Measurements from ENCODE around the gene RAB5B.
A peak's percentile ranks its signal among the peaks of the same experiment; 100 is the strongest.

Gene RAB5B

DNA sequence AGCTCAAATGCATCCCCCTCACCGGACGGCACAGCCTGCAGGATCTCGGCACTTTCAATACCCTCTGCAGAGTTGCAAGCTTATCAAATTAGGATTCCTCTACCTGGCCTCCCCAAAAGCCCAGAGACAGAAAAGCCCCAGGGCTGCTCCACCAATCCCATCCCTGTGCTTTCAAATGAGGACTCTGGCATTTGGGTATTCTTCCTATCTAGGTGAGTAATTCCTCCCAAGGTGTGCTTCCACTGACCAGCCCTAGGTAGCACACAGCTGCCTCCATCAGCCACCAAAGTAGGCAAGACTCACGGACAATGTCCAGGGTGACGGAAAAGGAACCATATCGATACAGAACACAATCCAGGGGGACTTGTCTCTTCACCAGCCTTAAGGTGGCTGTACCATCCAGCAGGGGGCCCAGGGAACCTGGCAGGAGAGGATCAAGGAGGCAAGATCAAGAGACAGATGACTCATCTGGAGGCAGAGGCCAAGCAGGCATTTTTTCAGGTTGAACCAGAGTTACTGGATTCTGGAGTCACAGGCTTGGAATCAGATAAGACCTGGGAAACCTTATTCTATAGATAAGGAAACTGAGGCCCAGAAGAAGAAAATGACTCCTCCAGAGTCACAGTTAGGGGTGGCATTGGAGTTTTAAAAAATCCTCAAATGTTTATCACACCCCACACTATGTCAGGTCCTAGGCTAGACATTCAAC lies 17.9 kb upstream of the RAB5B start:
- H3K36me3 ChIP-seq (ENCODE audit: control insufficient read depth, insufficient read depth, low read length), result peaks cover 10% of the 10 kb centered on the region
- H3K9ac ChIP-seq (ENCODE audit: low read length), result no peak overlapping the region
- no peaks in the 10 kb centered on the region for H3K27me3 ChIP-seq (ENCODE audit: control insufficient read depth, insufficient read depth, low read length)
- H3K27ac ChIP-seq (ENCODE audit: low read depth, low read length), result no peak overlapping the region
- no peak overlapping the region for H3K4me3 ChIP-seq (ENCODE audit: low read length)
- no peaks in the 10 kb centered on the region for H3K4me1 ChIP-seq (ENCODE audit: control insufficient read depth, insufficient read depth, low read length)

DNA sequence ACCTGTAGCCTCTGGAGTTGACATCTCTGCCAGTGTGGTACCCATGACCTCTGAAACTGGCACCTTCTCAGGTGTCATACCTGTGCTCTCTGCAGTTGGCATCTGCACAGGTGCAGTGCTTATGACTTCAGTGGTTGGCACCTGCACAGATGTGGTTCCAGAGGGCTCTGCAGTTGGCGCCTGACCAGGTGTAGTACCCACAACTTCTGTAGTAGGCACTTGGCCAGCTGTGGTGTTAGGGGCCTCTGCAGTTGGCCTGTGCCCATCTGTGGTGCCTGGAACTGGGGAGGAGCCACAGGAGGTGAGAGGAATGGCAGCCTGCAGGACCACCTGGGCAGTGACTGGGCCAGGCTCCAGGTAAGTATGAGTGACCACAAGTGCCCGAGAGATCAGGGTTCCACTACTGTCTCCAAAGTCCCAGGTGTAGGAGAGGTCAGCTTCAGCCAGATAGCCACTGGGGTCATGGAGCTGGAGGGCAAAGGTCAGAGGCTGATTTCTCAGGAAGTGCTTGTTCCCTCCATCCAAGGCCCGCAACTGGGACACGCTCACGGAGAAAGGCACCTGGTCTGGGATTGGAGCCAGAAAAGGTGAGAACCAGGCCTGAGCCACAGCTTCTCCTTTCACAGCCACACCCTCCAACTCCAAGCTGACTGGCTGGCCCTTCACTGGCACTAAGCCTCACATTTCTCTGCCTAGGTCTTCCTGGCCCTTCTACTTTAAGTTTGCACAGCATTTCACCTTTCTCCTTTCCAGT lies 16.6 kb upstream of the RAB5B start:
- Histone ChIP-seq H3K9ac (ENCODE audit: low read length) (no peak overlapping the region), H3K27me3 (ENCODE audit: control insufficient read depth, insufficient read depth, low read length) (no peaks in the 10 kb centered on the region), H3K4me3 (ENCODE audit: low read length) (no peak overlapping the region), H3K36me3 (ENCODE audit: control insufficient read depth, insufficient read depth, low read length) (no peaks in the 10 kb centered on the region), H3K27ac (ENCODE audit: low read depth, low read length) (no peak overlapping the region), H3K4me1 (ENCODE audit: control insufficient read depth, insufficient read depth, low read length) (no peaks in the 10 kb centered on the region)

DNA sequence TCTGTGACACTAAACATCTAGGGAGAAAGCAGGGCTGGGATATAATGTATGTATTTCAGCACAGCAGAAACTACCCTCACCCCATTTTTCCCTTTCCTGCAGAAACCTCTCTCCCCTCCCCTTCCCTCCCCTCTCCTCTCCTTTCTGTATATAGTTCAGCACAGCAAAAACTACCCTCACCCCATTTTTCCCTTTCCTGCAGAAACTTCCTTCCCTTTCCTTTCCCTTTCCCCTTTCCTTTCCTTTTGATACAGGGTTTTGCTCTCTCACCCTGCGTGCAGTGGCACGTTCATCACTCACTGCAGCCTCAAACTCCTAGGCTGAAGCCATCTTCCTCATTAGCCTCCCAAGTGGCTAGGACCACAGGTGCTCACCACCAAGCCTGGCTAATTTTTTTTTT lies 10.1 kb upstream of the RAB5B start:
- Histone ChIP-seq H3K27me3 (ENCODE audit: control insufficient read depth, insufficient read depth, low read length) (no peaks in the 10 kb centered on the region), H3K27ac (ENCODE audit: low read depth, low read length) (no peak overlapping the region), H3K4me3 (ENCODE audit: low read length) (no peak overlapping the region), H3K4me1 (ENCODE audit: control insufficient read depth, insufficient read depth, low read length) (peaks cover 5% of the 10 kb centered on the region), H3K36me3 (ENCODE audit: control insufficient read depth, insufficient read depth, low read length) (no peaks in the 10 kb centered on the region), H3K9ac (ENCODE audit: low read length) (no peak overlapping the region)

DNA sequence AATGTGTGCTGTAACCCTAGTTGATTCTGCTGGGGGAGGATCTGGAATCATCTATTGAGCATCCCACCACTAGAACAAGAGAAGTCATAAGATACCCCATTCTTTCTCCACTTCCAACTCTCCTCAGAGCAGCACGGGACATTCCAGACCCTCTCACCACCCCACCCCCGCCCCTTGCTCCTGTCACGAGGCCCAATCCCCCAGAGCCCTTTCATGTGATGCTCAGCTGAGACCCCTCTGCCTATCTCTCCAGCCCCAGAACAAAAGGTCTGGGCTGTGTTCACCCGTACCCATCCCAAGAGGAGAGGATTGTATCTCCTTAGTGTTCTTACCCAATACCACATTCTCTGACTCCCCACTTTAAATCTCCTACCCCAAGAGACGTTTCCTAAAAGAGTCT lies 8.6 kb upstream of the RAB5B start:
- H3K36me3 ChIP-seq (ENCODE audit: control insufficient read depth, insufficient read depth, low read length), result no peaks in the 10 kb centered on the region
- no peak overlapping the region for H3K4me3 ChIP-seq (ENCODE audit: low read length)
- no peak overlapping the region for H3K9ac ChIP-seq (ENCODE audit: low read length)
- H3K4me1 ChIP-seq (ENCODE audit: control insufficient read depth, insufficient read depth, low read length), result peaks cover 5% of the 10 kb centered on the region
- H3K27me3 ChIP-seq (ENCODE audit: control insufficient read depth, insufficient read depth, low read length), result no peaks in the 10 kb centered on the region
- no peak overlapping the region for H3K27ac ChIP-seq (ENCODE audit: low read depth, low read length)

DNA sequence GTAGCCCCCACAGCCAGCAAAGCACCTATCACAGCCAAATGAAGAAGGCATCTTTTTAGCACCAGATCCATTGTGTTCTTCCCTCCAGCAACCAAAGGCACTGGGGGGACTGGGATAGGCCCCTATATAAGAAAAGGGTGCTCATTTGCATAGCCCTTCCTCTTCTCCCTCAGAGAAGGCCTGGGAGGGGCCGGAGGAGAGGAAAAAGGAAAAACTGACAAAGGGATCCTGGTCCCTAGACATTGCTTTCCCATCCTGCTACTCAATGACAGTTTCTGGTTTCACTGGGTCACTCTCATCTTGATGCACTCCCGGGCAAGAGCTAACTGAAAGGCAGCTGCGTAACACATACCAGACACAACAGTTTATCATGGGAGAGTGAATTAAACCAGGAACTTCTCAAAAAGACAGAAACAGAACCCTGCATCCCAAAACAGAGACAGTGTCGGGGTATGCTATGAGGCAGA lies 7.9 kb upstream of the RAB5B start, which contains the start of gene PMEL:
PMEL (minus strand) TSS at position 102 of the 467 bp plus-strand sequence; CDS start at position 71, 31 bp downstream.
- peak within 1 kb of the TSS; percentile 72 for H3K27ac ChIP-seq (ENCODE audit: low read depth, low read length)
- H3K27me3 ChIP-seq (ENCODE audit: control insufficient read depth, insufficient read depth, low read length), result no peaks in the 10 kb centered on the region
- peak within 1 kb of the TSS; percentile 90 for H3K4me3 ChIP-seq (ENCODE audit: low read length)
- peak within 1 kb of the TSS; percentile 91 for H3K9ac ChIP-seq (ENCODE audit: low read length)
- no peaks in the 10 kb centered on the region for H3K36me3 ChIP-seq (ENCODE audit: control insufficient read depth, insufficient read depth, low read length)
- H3K4me1 ChIP-seq (ENCODE audit: control insufficient read depth, insufficient read depth, low read length), result peaks cover 5% of the 10 kb centered on the region

DNA sequence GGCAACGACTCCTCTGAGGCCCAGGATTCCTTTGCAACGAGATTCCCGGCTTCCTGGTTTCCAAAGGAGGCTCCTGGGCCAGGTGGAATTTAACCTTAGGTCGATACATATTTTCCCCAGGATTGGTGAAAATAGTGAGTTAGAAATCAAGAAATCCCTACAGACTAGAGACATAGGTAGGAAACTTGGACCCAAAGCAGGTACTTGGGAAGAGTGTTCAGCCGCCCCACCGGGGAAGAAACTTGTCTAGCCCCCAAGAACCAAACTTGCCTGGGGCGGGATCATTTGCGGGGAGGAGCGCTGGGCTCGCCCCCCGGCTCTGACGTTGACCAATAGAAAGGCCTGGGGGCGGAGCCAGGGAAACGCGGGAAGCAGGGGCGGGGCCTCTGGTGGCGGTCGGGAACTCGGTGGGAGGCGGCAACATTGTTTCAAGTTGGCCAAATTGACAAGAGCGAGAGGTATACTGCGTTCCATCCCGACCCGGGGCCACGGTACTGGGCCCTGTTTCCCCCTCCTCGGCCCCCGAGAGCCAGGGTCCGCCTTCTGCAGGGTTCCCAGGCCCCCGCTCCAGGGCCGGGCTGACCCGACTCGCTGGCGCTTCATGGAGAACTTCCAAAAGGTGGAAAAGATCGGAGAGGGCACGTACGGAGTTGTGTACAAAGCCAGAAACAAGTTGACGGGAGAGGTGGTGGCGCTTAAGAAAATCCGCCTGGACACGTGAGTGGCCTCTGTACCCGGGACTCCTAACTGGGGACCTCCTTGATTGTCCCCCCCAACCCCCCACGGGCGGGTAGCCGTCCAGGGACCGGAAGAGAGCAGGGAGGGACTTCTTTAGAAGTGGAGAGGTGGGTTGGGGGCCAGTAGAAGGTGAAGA lies 7.2 kb upstream of the RAB5B start, which contains the start of gene CDK2:
CDK2 (plus strand) TSS at position 423 of the 874 bp plus-strand sequence; CDS start at position 602, 179 bp downstream.
- Histone ChIP-seq H3K9ac (ENCODE audit: low read length) (peak within 1 kb of the TSS; percentile 91), H3K4me3 (ENCODE audit: low read length) (peak within 1 kb of the TSS; percentile 90), H3K27me3 (ENCODE audit: control insufficient read depth, insufficient read depth, low read length) (no peaks in the 10 kb centered on the region), H3K36me3 (ENCODE audit: control insufficient read depth, insufficient read depth, low read length) (no peaks in the 10 kb centered on the region), H3K4me1 (ENCODE audit: control insufficient read depth, insufficient read depth, low read length) (peaks cover 5% of the 10 kb centered on the region), H3K27ac (ENCODE audit: low read depth, low read length) (peak within 1 kb of the TSS; percentile 72)

DNA sequence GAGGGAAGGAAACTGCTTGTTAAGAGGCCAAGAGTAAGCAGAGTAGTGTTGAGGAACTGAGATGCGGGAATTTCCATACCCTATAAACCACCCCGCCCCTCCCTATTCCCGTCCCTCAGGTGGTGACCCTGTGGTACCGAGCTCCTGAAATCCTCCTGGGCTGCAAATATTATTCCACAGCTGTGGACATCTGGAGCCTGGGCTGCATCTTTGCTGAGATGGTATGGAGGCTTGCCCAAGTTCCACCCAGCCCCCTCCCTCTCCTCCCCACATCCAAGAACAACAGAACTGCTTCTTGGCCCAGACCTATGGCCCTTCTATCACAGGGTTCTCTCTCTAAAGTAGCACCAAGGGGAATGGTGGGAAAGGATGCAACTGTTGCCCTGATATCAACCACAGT lies 4.5 kb upstream of the RAB5B start:
- Histone ChIP-seq H3K9ac (ENCODE audit: low read length) (no peak overlapping the region), H3K4me3 (ENCODE audit: low read length) (no peak overlapping the region), H3K27me3 (ENCODE audit: control insufficient read depth, insufficient read depth, low read length) (no peaks in the 10 kb centered on the region), H3K4me1 (ENCODE audit: control insufficient read depth, insufficient read depth, low read length) (peaks cover 10% of the 10 kb centered on the region), H3K27ac (ENCODE audit: low read depth, low read length) (no peak overlapping the region), H3K36me3 (ENCODE audit: control insufficient read depth, insufficient read depth, low read length) (no peaks in the 10 kb centered on the region)

DNA sequence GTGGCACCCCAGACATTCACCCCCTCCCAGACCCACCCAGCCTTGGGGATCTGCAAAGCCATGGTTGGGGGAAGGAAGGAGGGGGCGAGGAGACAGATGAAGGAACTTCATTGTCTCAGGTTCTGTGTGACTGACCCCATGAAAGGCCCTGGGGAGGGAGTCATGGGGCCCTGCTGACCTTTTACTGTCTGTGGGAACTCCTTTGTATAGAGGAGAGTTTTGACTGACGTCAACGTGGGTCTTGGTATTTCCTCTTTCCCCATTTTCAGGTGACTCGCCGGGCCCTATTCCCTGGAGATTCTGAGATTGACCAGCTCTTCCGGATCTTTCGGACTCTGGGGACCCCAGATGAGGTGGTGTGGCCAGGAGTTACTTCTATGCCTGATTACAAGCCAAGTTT lies 3.1 kb upstream of the RAB5B start:
- no peak overlapping the region for H3K4me3 ChIP-seq (ENCODE audit: low read length)
- no peak overlapping the region for H3K9ac ChIP-seq (ENCODE audit: low read length)
- H3K4me1 ChIP-seq (ENCODE audit: control insufficient read depth, insufficient read depth, low read length), result peaks cover 16% of the 10 kb centered on the region
- no peaks in the 10 kb centered on the region for H3K27me3 ChIP-seq (ENCODE audit: control insufficient read depth, insufficient read depth, low read length)
- no peak overlapping the region for H3K27ac ChIP-seq (ENCODE audit: low read depth, low read length)
- H3K36me3 ChIP-seq (ENCODE audit: control insufficient read depth, insufficient read depth, low read length), result no peaks in the 10 kb centered on the region

DNA sequence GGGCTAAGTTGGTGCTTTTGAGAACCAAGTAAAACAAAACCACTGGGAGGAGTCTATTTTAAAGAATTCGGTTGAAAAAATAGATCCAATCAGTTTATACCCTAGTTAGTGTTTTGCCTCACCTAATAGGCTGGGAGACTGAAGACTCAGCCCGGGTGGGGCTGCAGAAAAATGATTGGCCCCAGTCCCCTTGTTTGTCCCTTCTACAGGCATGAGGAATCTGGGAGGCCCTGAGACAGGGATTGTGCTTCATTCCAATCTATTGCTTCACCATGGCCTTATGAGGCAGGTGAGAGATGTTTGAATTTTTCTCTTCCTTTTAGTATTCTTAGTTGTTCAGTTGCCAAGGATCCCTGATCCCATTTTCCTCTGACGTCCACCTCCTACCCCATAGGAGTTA lies 1.8 kb upstream of the RAB5B start:
- H3K4me3 ChIP-seq (ENCODE audit: low read length), result no peak overlapping the region

DNA sequence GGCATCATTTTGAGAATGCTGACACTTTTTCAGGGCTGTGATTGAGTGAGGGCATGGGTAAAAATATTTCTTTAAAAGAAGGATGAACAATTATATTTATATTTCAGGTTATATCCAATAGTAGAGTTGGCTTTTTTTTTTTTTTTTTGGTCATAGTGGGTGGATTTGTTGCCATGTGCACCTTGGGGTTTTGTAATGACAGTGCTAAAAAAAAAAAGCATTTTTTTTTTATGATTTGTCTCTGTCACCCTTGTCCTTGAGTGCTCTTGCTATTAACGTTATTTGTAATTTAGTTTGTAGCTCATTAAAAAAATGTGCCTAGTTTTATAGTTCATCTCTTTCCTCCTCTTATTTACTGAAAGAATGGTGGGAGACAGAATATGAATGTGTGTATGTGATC lies 1.4 kb upstream of the RAB5B start:
- Histone ChIP-seq H3K9ac (ENCODE audit: low read length) (no peak overlapping the region), H3K27me3 (ENCODE audit: control insufficient read depth, insufficient read depth, low read length) (no peaks in the 10 kb centered on the region), H3K4me1 (ENCODE audit: control insufficient read depth, insufficient read depth, low read length) (peaks cover 15% of the 10 kb centered on the region)

More for the DNA sequence above, 1.8 kb upstream of the RAB5B start:
- Histone ChIP-seq H3K27ac (ENCODE audit: low read depth, low read length) (peak overlapping the region; percentile 91), H3K27me3 (ENCODE audit: control insufficient read depth, insufficient read depth, low read length) (no peaks in the 10 kb centered on the region), H3K4me1 (ENCODE audit: control insufficient read depth, insufficient read depth, low read length) (peaks cover 19% of the 10 kb centered on the region), H3K9ac (ENCODE audit: low read length) (no peak overlapping the region), H3K36me3 (ENCODE audit: control insufficient read depth, insufficient read depth, low read length) (no peaks in the 10 kb centered on the region)

DNA sequence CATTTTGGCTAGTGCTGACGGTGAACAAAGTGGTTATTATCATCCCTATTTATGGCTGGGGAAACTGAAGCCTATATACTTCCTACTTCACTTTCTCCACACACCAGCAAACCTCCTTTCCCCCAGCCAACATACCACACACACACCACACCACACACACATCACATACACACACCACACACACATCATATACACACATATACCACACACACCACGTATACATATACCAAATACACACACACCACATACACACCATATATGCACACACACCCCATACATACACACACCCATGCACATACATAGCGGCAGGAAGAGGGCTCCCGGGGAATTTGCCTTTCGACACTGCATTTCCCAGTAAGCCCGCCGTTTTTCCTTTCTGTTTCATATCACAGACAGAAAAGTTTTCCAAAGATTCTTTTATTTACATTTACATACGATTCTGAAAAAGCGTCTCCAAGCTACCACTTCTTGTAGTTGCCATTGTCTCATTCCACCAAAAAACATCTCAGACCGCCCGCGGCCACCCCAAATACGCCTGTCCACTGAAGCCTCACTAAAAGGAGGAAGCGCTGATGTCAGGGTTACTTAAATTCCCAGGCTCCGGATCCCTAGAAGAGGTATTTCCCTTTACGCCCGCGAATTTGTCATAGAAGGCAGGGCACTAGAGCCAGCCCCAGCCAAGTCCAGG lies 823 bp upstream of the RAB5B start:
- peak overlapping the region; percentile 90 for H3K4me3 ChIP-seq (ENCODE audit: low read length)
- no peaks in the 10 kb centered on the region for H3K27me3 ChIP-seq (ENCODE audit: control insufficient read depth, insufficient read depth, low read length)
- no peaks in the 10 kb centered on the region for H3K36me3 ChIP-seq (ENCODE audit: control insufficient read depth, insufficient read depth, low read length)
- peak overlapping the region; percentile 91 for H3K27ac ChIP-seq (ENCODE audit: low read depth, low read length)
- H3K4me1 ChIP-seq (ENCODE audit: control insufficient read depth, insufficient read depth, low read length), result peaks cover 15% of the 10 kb centered on the region
- H3K9ac ChIP-seq (ENCODE audit: low read length), result peak overlapping the region; percentile 84

More for the DNA sequence above, 1.4 kb upstream of the RAB5B start:
- Histone ChIP-seq H3K36me3 (ENCODE audit: control insufficient read depth, insufficient read depth, low read length) (no peaks in the 10 kb centered on the region), H3K27ac (ENCODE audit: low read depth, low read length) (peak overlapping the region; percentile 91), H3K4me3 (ENCODE audit: low read length) (peak overlapping the region; percentile 90)

All from rectal smooth muscle tissue (tissue), 1 donor.